Natural killer cell (primary cell): ENCODE results near the gene LRPAP1. TPM values are rescaled to one million over a fixed set of nuclear protein-coding genes. Genes with fewer than 3 reads are reported as not detected.

Experiments
- ATAC-seq, 3 donors: fragments of 150-1000 bp in 2 of 3; fragments of 200-7000 bp in 1 of 3; cut with Tn5 transposase; 1 replicate in 1 of 3; 2 replicates in 2 of 3; pipeline ENCODE4 v1.10.0; 2021; ENCODE audit warnings: mild to moderate bottlenecking in 2 of 3, moderate library complexity in 2 of 3
- DNase-seq, 2 donors: peaks; one replicate each; pipeline versions ENCODE4 v3.0.0 to v3.0.0-alpha.2; 2013 to 2021; ENCODE audit warnings: mixed read lengths in 1 of 2
- H3K27ac ChIP-seq: one replicate; pipeline ENCODE4 v1.5.1; 2013; ENCODE audit warnings: mild to moderate bottlenecking, low read length
- H3K27me3 ChIP-seq: one replicate; pipeline ENCODE4 v1.6.1; 2013; ENCODE audit warnings: low read length; ENCODE audit not compliant: control insufficient read depth, insufficient read depth
- H3K36me3 ChIP-seq: one replicate; pipeline ENCODE4 v1.6.1; 2013; ENCODE audit warnings: low read length; ENCODE audit not compliant: control insufficient read depth, insufficient read depth
- H3K4me1 ChIP-seq: one replicate; pipeline ENCODE4 v1.6.1; 2013; ENCODE audit warnings: low read length; ENCODE audit not compliant: control insufficient read depth, insufficient read depth
- H3K4me3 ChIP-seq: one replicate; pipeline ENCODE4 v1.5.1; 2013; ENCODE audit warnings: low read length
- H3K9me3 ChIP-seq: one replicate; pipeline ENCODE4 v1.6.1; 2013; ENCODE audit warnings: low read length; ENCODE audit not compliant: control insufficient read depth, insufficient read depth
- H3K27ac Mint-ChIP-seq, 2 donors: one replicate each; pipeline ENCODE4 v1.8.0; 2022; ENCODE audit warnings: mild to moderate bottlenecking in 2 of 2, mixed read lengths in 2 of 2, moderate library complexity in 1 of 2
- H3K27me3 Mint-ChIP-seq, 2 donors: one replicate each; pipeline ENCODE4 v1.8.0; 2022; ENCODE audit warnings: low read depth in 2 of 2, mixed read lengths in 2 of 2
- H3K36me3 Mint-ChIP-seq: one replicate; pipeline ENCODE4 v1.8.0; 2022; ENCODE audit warnings: mixed read lengths
- H3K4me1 Mint-ChIP-seq, 2 donors: one replicate each; pipeline ENCODE4 v1.8.0; 2022; ENCODE audit warnings: mixed read lengths in 2 of 2
- H3K4me3 Mint-ChIP-seq: one replicate; pipeline ENCODE4 v1.8.0; 2022; ENCODE audit warnings: mild to moderate bottlenecking, moderate library complexity, mixed read lengths
- H3K9me3 Mint-ChIP-seq, 2 donors: one replicate each; pipeline ENCODE4 v1.8.0; 2022; ENCODE audit warnings: mixed read lengths in 2 of 2
- WGBS: methylation state at CpG from one replicate; pipeline ENCODE4 v1.1.7; 2013; ENCODE audit warnings: missing lambda C conversion rate; ENCODE audit not compliant: insufficient coverage; 5-methylcytosine and 5-hydroxymethylcytosine counted together
- intact Hi-C: fragments of 100-400 bp; cut with micrococcal nuclease; formaldehyde crosslinking; loops from one replicate; pipeline ENCODE4 v1.14.2; 2022
- total RNA-seq, 4 donors: library from RNA; stranded (reverse); fragments of 120-200 nt in 1 of 4; gene quantifications; one replicate each; pipeline versions ENCODE4 v1.2.3 to v1.2.4, GENCODE V29; 2013 to 2022
- TF ChIP-seq, protein P1 (sequence below): fragments of 200-600 bp; IDR thresholded peaks from one replicate; pipeline ENCODE4 v1.8.0; 2022; ENCODE audit warnings: antibody characterized with exemption

The LRPAP1 gene
- total RNA-seq, 3 donors from 2014 or later (not counting 1 experiment from before 2014, with no cell fraction given), result 85.4 to 93.4 (median 87.3) TPM

DNA sequence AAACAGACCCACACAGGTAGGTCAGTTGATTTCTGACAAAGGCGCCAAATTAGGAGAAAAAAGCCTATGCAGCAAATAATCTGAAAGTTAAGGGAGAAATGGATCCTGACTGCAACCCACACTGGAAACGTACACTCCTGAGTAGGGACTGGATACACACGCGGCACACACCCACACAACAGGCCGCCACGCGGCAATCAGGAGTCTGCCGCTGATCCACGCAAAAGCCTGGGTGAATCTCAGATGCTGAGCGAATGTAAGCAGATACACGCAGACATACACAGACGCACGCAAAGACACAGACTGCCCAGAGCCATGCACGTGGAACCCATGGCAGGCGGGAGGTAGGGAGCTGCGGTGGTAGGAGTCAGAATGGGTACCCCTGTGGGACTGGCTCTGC, 21.7 kb downstream of the LRPAP1 start:
- 92% methylated on average over 16 of the region's 16 CpGs for WGBS
- H3K4me1 Mint-ChIP-seq, result no peaks in the 10 kb centered on the region
- no peaks in the 10 kb centered on the region for H3K9me3 Mint-ChIP-seq
- H3K4me3 Mint-ChIP-seq, result no peak overlapping the region
- Histone ChIP-seq H3K36me3 (peaks cover 79% of the 10 kb centered on the region), H3K27me3 (no peaks in the 10 kb centered on the region), H3K27ac (no peak overlapping the region), H3K4me3 (no peak overlapping the region), H3K9me3 (no peaks in the 10 kb centered on the region), H3K4me1 (no peaks in the 10 kb centered on the region)
- DNase-seq (no peak), ATAC-seq (no peak)
- no peak overlapping the region for H3K27ac Mint-ChIP-seq
- intact Hi-C loops, result no loop called here
- TF ChIP-seq, protein P1, sequence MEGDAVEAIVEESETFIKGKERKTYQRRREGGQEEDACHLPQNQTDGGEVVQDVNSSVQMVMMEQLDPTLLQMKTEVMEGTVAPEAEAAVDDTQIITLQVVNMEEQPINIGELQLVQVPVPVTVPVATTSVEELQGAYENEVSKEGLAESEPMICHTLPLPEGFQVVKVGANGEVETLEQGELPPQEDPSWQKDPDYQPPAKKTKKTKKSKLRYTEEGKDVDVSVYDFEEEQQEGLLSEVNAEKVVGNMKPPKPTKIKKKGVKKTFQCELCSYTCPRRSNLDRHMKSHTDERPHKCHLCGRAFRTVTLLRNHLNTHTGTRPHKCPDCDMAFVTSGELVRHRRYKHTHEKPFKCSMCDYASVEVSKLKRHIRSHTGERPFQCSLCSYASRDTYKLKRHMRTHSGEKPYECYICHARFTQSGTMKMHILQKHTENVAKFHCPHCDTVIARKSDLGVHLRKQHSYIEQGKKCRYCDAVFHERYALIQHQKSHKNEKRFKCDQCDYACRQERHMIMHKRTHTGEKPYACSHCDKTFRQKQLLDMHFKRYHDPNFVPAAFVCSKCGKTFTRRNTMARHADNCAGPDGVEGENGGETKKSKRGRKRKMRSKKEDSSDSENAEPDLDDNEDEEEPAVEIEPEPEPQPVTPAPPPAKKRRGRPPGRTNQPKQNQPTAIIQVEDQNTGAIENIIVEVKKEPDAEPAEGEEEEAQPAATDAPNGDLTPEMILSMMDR, result no peak
- H3K36me3 Mint-ChIP-seq, result no peaks in the 10 kb centered on the region
- H3K27me3 Mint-ChIP-seq, result no peaks in the 10 kb centered on the region

DNA sequence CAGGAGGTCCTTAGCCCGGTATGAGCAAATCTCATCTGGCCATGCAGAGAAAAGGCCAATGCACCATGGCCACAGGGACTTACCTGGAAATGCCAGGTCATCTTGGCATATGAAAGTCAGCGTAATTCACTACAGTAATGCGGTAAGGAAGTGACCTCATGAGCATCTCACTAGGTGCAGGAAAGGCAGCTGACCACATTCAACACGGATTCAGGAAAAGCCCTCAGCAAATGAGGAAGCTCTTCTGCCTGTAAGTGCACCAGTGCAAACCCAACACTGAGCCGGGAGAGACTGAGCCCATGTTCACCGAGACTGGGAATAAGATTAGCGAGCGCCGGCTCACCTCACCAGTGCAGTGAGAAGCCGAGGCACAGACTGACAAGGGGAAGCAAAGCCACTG, 23.7 kb downstream of the LRPAP1 start:
- Mint-ChIP-seq H3K27me3 (no peaks in the 10 kb centered on the region), H3K4me3 (no peak overlapping the region), H3K4me1 (peaks cover 1 to 4% of the 10 kb centered on the region in 2 donors), H3K27ac (no peak overlapping the region), H3K36me3 (no peaks in the 10 kb centered on the region), H3K9me3 (no peaks in the 10 kb centered on the region)
- intact Hi-C loops, result no loop called here
- WGBS, result 81% methylated on average over 10 of the region's 10 CpGs
- H3K36me3 ChIP-seq, result peaks cover 66% of the 10 kb centered on the region
- H3K4me3 ChIP-seq, result no peak overlapping the region
- ATAC-seq (peak in 1 of 3 donors; percentile 22), DNase-seq (no peak)
- H3K27me3 ChIP-seq, result no peaks in the 10 kb centered on the region
- TF ChIP-seq, protein P1, result no peak
- H3K27ac ChIP-seq, result no peak overlapping the region
- no peaks in the 10 kb centered on the region for H3K9me3 ChIP-seq
- H3K4me1 ChIP-seq, result no peaks in the 10 kb centered on the region

DNA sequence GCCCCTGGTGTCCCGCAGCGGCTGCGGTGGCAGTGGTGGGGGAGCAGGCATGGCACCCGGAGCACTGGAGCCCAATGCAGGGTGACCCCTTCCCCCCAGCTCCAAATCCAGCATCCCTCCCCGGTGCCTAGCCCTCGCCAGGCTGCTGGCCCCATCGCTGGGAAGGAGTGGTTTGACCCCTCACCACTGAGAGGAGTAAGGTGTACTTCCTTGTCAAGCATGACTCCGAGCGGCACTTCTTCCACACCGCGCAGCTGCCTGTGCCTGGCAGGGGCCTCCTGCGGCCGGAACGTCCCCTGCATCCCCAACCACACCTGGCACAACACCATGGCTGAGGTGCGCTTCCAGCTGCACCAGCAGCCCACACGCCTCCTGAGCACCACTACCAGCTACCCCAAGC, 27.0 kb downstream of the LRPAP1 start:
- H3K9me3 ChIP-seq, result no peaks in the 10 kb centered on the region
- Mint-ChIP-seq H3K9me3 (no peaks in the 10 kb centered on the region), H3K4me3 (no peak overlapping the region), H3K36me3 (no peaks in the 10 kb centered on the region), H3K4me1 (peaks cover 6 to 9% of the 10 kb centered on the region in 2 donors), H3K27me3 (no peaks in the 10 kb centered on the region), H3K27ac (no peak overlapping the region)
- H3K4me1 ChIP-seq, result no peaks in the 10 kb centered on the region
- DNase-seq (no peak), ATAC-seq (no peak)
- H3K27me3 ChIP-seq, result no peaks in the 10 kb centered on the region
- WGBS, result 91% methylated on average over 16 of the region's 16 CpGs
- peaks cover 44% of the 10 kb centered on the region for H3K36me3 ChIP-seq
- H3K4me3 ChIP-seq, result no peak overlapping the region
- H3K27ac ChIP-seq, result no peak overlapping the region
- TF ChIP-seq, protein P1, result no peak
- intact Hi-C loops, result no loop called here
